ENCODE results near the gene FOXO6. TPM values are rescaled to one million over a fixed set of nuclear protein-coding genes. Genes with fewer than 3 reads are reported as not detected.

The FOXO6 gene
- total and polyA plus RNA-seq, 2 of the 13 experiments (the other 11 are each of a cell fraction or from before 2014, with no cell fraction given): 0.13 TPM; not detected in 1

DNA sequence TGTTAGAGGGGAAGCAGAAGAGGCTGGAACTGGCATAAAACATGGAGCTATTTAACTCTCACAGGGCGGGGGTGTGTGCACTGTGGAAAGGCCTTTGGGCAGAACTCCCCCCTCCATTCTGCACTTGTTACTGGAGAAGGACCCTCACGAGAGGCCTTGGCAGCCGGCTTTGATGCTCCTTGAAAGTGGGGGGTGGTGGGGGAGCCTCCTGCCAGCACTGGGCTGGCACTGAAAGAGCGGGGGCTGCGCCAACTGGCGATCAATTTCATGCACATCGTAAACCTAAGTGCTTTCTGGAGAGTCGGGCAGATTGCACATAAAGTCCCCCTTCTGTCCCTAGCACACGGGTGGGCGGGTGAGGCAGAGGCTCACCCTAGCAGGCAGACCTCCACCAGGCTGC, 28.9 kb downstream of the FOXO6 start:
- Histone ChIP-seq H3K79me2 (ENCODE audit: insufficient read depth, low read length) (no peaks in the 10 kb centered on the region), H3K36me3 (replicated peaks in 1 of 2; ENCODE audit: control insufficient read depth in 1 of 2, insufficient read depth in 2 of 2, low read length in 2 of 2) (no peaks in the 10 kb centered on the region), H3K27me3 (ENCODE audit: control insufficient read depth in 1 of 2, insufficient read depth in 2 of 2, low read length in 2 of 2) (peaks cover 3 to 26% of the 10 kb centered on the region in 2 experiments; a peak in 2 of 5 replicates), H4K20me1 (ENCODE audit: insufficient read depth, low read length) (no peaks in the 10 kb centered on the region), H3K9me3 (ENCODE audit: low read length) (no peaks in the 10 kb centered on the region), H3K4me1 (ENCODE audit: insufficient read depth, low read length) (no peaks in the 10 kb centered on the region), H3K4me2 (ENCODE audit: low read depth, low read length) (no peak overlapping the region), H3K9ac (ENCODE audit: insufficient read depth, low read depth, low read length) (no peak overlapping the region), H3K4me3 (replicated peaks in 1 of 3; ENCODE audit: insufficient read depth in 1 of 3, low read depth in 2 of 3, low read length in 3 of 3) (no peak overlapping the region), H2AFZ (ENCODE audit: low read length) (no peak overlapping the region), H3K27ac (ENCODE audit: extremely low read length, insufficient read depth, low read length) (no peak overlapping the region)
- no peak for DNase-seq (ENCODE audit: low spot score)
- FAIRE-seq: no peak
- ChIA-PET POLR2A (no interaction called here), CTCF (ENCODE audit: low intra/inter-chr PET ratio, low total read pairs) (no interaction called here)
- TF ChIP-seq ZMAT3 (CRISPR knock-in tag; conservative IDR thresholded peaks at IDR 0.05) (no peak), ZNF335 (CRISPR knock-in tag; IDR thresholded peaks at IDR 0.05) (no peak), ZNF639 (CRISPR knock-in tag; conservative IDR thresholded peaks at IDR 0.05) (no peak)
- TF ChIP-seq, protein P1, sequence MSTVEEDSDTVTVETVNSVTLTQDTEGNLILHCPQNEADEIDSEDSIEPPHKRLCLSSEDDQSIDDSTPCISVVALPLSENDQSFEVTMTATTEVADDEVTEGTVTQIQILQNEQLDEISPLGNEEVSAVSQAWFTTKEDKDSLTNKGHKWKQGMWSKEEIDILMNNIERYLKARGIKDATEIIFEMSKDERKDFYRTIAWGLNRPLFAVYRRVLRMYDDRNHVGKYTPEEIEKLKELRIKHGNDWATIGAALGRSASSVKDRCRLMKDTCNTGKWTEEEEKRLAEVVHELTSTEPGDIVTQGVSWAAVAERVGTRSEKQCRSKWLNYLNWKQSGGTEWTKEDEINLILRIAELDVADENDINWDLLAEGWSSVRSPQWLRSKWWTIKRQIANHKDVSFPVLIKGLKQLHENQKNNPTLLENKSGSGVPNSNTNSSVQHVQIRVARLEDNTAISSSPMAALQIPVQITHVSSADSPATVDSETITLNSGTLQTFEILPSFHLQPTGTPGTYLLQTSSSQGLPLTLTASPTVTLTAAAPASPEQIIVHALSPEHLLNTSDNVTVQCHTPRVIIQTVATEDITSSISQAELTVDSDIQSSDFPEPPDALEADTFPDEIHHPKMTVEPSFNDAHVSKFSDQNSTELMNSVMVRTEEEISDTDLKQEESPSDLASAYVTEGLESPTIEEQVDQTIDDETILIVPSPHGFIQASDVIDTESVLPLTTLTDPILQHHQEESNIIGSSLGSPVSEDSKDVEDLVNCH (CRISPR knock-in tag; IDR thresholded peaks at IDR 0.05): no peak
- in situ Hi-C loops (cut with HindIII; ENCODE audit: extremely low pct_ligation_motif_present, low pct_unique_long_range_greater_than_20kb) (no loop called here), intact Hi-C loops (cut with micrococcal nuclease; ENCODE audit: unreplicated experiment) (no loop called here)
- no TSS peak for BruUV-seq (replicated peaks)
- 16% methylated on average over 5 of the region's 10 CpGs for WGBS (ENCODE audit: low lambda C conversion rate)
- ATAC-seq: no peak

DNA sequence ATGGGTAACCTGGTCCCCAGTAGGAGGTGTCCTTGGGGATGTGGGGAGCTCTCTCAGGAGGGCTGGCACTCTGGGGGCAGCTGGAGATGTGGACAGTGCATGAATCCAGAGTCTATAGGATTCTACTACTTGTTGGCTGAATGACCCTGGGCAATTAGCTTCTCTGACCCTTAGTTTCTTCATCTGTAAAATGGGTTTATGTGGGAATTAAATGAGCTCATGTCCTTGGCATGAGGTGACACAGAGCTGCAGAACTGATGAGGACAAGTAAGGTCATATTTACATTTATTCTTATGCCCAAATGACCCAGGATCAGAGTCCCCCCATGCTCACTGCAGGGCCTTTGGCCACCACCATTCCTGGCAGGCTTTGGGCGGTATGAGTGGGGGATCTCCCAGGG, 29.3 kb downstream of the FOXO6 start:
- Histone ChIP-seq H3K4me1 (ENCODE audit: insufficient read depth, low read length) (no peaks in the 10 kb centered on the region), H3K9ac (ENCODE audit: insufficient read depth, low read depth, low read length) (no peak overlapping the region), H3K27me3 (ENCODE audit: control insufficient read depth in 1 of 2, insufficient read depth in 2 of 2, low read length in 2 of 2) (peaks cover 3 to 28% of the 10 kb centered on the region in 2 experiments; a peak in 2 of 5 replicates), H4K20me1 (ENCODE audit: insufficient read depth, low read length) (no peaks in the 10 kb centered on the region), H3K4me2 (ENCODE audit: low read depth, low read length) (no peak overlapping the region), H3K9me3 (ENCODE audit: low read length) (no peaks in the 10 kb centered on the region), H3K79me2 (ENCODE audit: insufficient read depth, low read length) (no peaks in the 10 kb centered on the region), H3K27ac (ENCODE audit: extremely low read length, insufficient read depth, low read length) (no peak overlapping the region), H3K4me3 (replicated peaks in 1 of 3; ENCODE audit: insufficient read depth in 1 of 3, low read depth in 2 of 3, low read length in 3 of 3) (no peak overlapping the region), H3K36me3 (replicated peaks in 1 of 2; ENCODE audit: control insufficient read depth in 1 of 2, insufficient read depth in 2 of 2, low read length in 2 of 2) (no peaks in the 10 kb centered on the region), H2AFZ (ENCODE audit: low read length) (no peak overlapping the region)
- no peak for TF ChIP-seq CEBPB (IDR thresholded peaks at IDR 0.05; ENCODE audit: borderline replicate concordance, low read depth, low read length)
- TF ChIP-seq ZNF629 (CRISPR knock-in tag; conservative IDR thresholded peaks at IDR 0.05): 0 out of 2 replicates have a peak, but pooled peaks have one; percentile 21
- in situ Hi-C loops (cut with HindIII; ENCODE audit: extremely low pct_ligation_motif_present, low pct_unique_long_range_greater_than_20kb) (no loop called here), intact Hi-C loops (cut with micrococcal nuclease; ENCODE audit: unreplicated experiment) (no loop called here)
- CTCF ChIA-PET (ENCODE audit: low intra/inter-chr PET ratio, low total read pairs): no interaction called here
- POLR2A ChIA-PET: no interaction called here
- DNase-seq (ENCODE audit: low spot score): no peak
- WGBS (ENCODE audit: low lambda C conversion rate): 50% methylated on average over 1 of the region's 1 CpG
- no peak for ATAC-seq
- BruUV-seq (replicated peaks): no TSS peak
- FAIRE-seq: no peak

Data from HepG2 (cell line).